Type B pancreatic cell (in vitro differentiated cells): ENCODE measurements around the gene MTTP. TPM values are rescaled to one million over a fixed set of nuclear protein-coding genes. Genes with fewer than 3 reads are reported as not detected.

Source experiments
- DNase-seq: peaks from one replicate; pipeline ENCODE4 v3.0.0; 2021; ENCODE audit warnings: mixed read lengths; ENCODE audit not compliant: unreplicated experiment; ENCODE audit errors: extremely low spot score
- H3K27ac Mint-ChIP-seq: 2 replicates; pipeline ENCODE4 v1.8.0; 2021; ENCODE audit warnings: mild to moderate bottlenecking, mixed read lengths
- H3K27me3 Mint-ChIP-seq: 2 replicates; pipeline ENCODE4 v1.8.0; 2021; ENCODE audit warnings: mixed read lengths
- H3K36me3 Mint-ChIP-seq: 2 replicates; pipeline ENCODE4 v1.8.0; 2021; ENCODE audit warnings: mixed read lengths
- H3K4me1 Mint-ChIP-seq: one replicate; pipeline ENCODE4 v1.8.0; 2021; ENCODE audit warnings: mixed read lengths; ENCODE audit not compliant: unreplicated experiment
- H3K4me3 Mint-ChIP-seq: 2 replicates; pipeline ENCODE4 v1.8.0; 2021; ENCODE audit warnings: mild to moderate bottlenecking, mixed read lengths
- H3K9me3 Mint-ChIP-seq: 2 replicates; pipeline ENCODE4 v1.8.0; 2021; ENCODE audit warnings: mixed read lengths
- total RNA-seq: library from RNA; stranded (reverse); gene quantifications from 2 replicates; pipeline ENCODE4 v1.2.1, GENCODE V29; 2021; ENCODE audit warnings: low replicate concordance
- TF ChIP-seq, protein P1 (sequence below): fragments of 200-600 bp; sonication (generic); conservative IDR thresholded peaks from 2 replicates; pipeline ENCODE4 v1.5.0; 2021; ENCODE audit warnings: antibody characterized with exemption, mild to moderate bottlenecking

Gene MTTP
- total RNA-seq, 1 donor from 2014 or later, result 16.0 TPM

DNA sequence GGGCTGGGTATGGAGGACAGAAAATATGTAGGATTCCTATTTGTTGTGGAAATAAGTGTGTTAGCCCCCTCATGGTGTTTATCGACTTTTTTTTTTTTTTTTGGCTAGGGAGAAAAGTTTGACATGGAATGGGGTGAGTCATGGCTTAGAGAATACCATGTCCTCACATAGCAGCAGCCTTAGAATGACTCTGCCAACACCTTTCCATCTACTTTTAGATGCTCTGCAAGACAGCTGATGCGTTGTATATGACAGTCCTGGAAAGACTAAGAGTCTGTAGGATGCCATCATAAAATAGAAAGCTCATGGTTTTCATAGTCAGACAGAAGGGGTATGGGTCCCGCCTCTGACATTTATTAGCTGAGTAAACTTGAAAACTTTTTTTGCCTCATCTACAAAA lies 37.7 kb downstream of the MTTP start:
- H3K27ac Mint-ChIP-seq, result no peak overlapping the region
- no peaks in the 10 kb centered on the region for H3K4me1 Mint-ChIP-seq

DNA sequence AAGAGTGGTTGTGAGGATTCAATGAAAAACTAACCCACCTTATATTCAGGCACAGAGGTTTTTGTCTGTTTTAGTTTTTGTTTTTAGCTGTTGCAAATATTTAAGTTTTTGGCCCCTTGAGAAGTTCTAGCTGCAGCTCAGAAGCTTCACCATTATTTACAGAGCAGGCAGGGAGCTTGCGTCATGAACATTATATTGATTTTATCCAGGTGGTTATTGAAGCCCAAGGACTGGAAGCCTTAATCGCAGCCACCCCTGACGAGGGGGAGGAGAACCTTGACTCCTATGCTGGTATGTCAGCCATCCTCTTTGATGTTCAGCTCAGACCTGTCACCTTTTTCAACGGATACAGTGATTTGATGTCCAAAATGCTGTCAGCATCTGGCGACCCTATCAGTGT lies 38.1 kb downstream of the MTTP start:
- Mint-ChIP-seq H3K9me3 (no peaks in the 10 kb centered on the region), H3K36me3 (no peaks in the 10 kb centered on the region), H3K4me1 (no peaks in the 10 kb centered on the region), H3K27me3 (no peaks in the 10 kb centered on the region), H3K4me3 (no peak overlapping the region), H3K27ac (no peak overlapping the region)
- DNase-seq, result no peak
- TF ChIP-seq, protein P1, sequence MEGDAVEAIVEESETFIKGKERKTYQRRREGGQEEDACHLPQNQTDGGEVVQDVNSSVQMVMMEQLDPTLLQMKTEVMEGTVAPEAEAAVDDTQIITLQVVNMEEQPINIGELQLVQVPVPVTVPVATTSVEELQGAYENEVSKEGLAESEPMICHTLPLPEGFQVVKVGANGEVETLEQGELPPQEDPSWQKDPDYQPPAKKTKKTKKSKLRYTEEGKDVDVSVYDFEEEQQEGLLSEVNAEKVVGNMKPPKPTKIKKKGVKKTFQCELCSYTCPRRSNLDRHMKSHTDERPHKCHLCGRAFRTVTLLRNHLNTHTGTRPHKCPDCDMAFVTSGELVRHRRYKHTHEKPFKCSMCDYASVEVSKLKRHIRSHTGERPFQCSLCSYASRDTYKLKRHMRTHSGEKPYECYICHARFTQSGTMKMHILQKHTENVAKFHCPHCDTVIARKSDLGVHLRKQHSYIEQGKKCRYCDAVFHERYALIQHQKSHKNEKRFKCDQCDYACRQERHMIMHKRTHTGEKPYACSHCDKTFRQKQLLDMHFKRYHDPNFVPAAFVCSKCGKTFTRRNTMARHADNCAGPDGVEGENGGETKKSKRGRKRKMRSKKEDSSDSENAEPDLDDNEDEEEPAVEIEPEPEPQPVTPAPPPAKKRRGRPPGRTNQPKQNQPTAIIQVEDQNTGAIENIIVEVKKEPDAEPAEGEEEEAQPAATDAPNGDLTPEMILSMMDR, result no peak

More for the DNA sequence above, 37.7 kb downstream of the MTTP start:
- no peaks in the 10 kb centered on the region for H3K9me3 Mint-ChIP-seq
- no peak overlapping the region for H3K4me3 Mint-ChIP-seq
- DNase-seq, result no peak
- no peaks in the 10 kb centered on the region for H3K27me3 Mint-ChIP-seq
- H3K36me3 Mint-ChIP-seq, result no peaks in the 10 kb centered on the region
- TF ChIP-seq, protein P1, result no peak

DNA sequence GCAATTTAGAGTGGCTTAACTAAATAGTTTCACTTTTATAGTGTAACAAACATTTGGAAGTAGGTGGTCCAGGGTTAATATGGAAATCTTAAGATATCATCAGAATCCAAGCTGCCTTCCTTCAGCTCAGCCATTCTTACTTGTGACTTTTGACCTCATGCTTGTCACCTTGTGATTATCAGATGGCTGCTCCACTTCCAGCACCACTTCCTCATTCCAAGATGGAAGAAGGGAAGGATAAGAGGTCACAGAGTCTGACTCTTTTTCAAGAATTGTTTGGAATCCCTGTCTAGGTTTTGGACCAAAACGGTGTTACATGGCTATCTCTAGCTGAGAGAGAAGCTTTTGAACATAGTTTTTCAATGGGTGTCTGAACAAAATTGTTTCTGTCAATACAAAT lies 39.9 kb downstream of the MTTP start:
- Mint-ChIP-seq H3K4me3 (no peak overlapping the region), H3K9me3 (no peaks in the 10 kb centered on the region), H3K4me1 (no peaks in the 10 kb centered on the region), H3K36me3 (no peaks in the 10 kb centered on the region), H3K27ac (no peak overlapping the region), H3K27me3 (no peaks in the 10 kb centered on the region)
- no peak for DNase-seq
- TF ChIP-seq, protein P1, result no peak

DNA sequence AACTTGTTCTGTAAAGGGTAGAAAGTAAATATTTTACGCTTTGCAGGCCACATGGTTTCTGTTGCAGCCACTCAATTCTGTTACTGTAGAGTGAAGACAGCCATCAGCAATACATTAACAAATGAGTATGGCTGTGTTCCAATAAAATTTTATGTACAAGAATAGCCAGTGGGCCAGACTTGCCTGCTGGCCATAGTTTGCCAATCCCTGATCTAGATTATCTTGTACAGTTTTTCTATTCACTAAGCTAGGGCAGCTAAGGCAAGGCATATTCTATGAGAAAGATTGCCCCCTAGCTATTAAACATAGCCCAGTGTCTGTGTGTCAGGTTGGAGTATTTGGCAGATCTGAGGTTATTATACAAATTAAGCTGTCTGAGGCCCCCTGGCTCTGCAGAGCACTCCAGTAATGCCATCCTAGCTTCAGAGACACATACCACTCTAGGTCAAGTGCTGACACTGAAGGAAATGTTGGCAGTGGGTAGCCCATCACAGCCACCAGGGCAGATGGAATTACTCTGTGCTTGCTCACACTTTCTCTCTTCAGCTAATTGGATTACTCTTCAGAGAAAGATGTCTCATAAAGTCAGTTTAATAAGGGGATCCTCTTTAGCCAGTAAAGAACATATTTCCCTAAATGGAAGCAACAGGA lies 40.7 kb downstream of the MTTP start:
- H3K4me1 Mint-ChIP-seq, result no peaks in the 10 kb centered on the region
- H3K9me3 Mint-ChIP-seq, result no peaks in the 10 kb centered on the region
- no peak overlapping the region for H3K27ac Mint-ChIP-seq
- H3K4me3 Mint-ChIP-seq, result no peak overlapping the region
- TF ChIP-seq, protein P1, result no peak
- no peaks in the 10 kb centered on the region for H3K27me3 Mint-ChIP-seq
- no peak for DNase-seq
- H3K36me3 Mint-ChIP-seq, result no peaks in the 10 kb centered on the region

DNA sequence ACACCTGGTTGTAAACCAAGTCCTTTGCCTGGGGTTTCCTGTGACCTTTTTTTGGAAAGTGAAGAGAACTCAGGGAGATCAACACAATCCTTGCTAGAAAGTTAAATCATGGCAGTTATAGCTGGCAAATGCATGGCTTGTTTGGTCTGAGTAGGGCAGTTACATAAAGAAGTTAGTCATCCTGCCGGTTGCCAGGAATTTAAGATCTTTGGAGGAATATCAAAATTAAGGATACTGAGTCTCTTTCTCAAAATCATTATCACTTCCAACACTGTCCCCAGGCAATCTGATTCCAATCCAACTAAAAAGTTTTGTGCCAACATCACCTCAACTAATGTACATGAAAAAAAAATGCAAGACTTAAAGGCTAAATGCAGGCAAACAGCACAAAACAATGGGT lies 42.8 kb downstream of the MTTP start:
- TF ChIP-seq, protein P1, result no peak
- H3K9me3 Mint-ChIP-seq, result no peaks in the 10 kb centered on the region
- no peaks in the 10 kb centered on the region for H3K27me3 Mint-ChIP-seq
- H3K4me3 Mint-ChIP-seq, result no peak overlapping the region
- H3K27ac Mint-ChIP-seq, result no peak overlapping the region
- DNase-seq, result no peak
- no peaks in the 10 kb centered on the region for H3K36me3 Mint-ChIP-seq
- peaks cover 2% of the 10 kb centered on the region for H3K4me1 Mint-ChIP-seq
